Measurements from ENCODE around the gene FXR1. TPM values are rescaled to one million over a fixed set of nuclear protein-coding genes. Genes with fewer than 3 reads are reported as not detected.
"Not testable (repeated sequence)": the region's sequence is repeated elsewhere in the genome, so short reads cannot be mapped to it uniquely, and the experiment has no call there.

The FXR1 gene
- polyA plus RNA-seq, 12 donors, result 323 to 1,034 (median 591) TPM

DNA sequence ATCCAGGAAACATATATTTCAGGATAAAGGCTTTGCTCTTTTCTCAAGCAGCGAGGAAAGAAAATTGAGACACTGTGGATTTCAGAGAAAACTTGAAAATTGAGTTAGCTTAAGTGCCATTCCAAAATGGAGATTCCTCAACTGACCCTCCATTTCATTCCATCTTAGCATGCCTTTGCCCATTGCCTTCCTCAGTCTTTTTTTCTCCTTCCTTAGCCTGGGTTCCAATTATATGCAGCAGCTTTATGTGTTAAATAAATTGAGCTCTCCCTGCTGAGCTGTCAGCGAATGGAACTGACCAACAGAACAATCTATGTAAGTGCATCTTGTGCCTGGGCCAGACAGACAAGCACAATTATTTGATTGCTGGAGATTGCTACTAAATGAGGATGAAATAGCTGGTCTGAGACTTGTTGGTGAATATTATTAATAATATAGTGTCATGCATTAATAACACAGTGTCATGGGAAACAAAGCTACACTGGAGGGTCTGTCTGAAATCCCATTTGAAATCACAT is 84.0 kb downstream of the FXR1 start:
- no peak for DNase-seq

DNA sequence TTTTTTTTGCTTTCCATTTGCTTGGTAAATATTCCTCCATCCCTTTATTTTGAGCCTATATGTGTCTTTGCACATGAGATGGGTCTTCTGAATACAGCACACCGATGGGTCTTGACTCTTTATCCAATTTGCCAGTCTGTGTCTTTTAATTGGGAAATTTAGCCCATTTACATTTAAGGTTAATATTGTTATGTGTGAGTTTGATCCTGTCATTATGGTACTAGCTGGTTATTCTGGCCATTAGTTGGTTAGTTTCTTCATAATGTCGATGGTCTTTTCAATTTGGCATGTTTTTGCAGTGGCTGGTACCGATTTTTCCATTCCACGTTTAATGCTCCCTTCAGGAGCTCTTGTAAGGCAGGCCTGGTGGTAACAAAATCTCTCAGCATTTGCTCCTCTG is 89.9 kb downstream of the FXR1 start:
- DNase-seq, result not testable (repeated sequence)

DNA sequence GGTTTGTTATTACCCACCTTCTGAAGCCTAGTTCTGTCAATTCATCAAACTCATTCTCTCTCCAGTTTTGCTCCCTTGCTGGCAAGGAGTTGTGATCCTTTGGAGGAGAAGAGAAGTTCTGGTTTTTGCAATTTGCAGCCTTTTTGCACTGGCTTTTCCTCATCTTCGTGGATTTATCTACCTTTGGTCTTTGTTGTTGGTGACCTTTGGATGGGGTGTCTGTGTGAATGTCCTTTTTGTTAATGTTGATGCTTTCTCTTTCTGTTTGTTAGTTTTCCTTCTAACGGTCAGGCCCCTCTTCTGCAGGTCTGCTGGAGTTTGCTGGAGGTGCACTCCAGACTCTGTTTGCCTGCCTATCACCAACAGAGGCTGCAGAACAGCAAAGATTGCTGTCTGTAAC is 91.0 kb downstream of the FXR1 start:
- not testable (repeated sequence) for DNase-seq

DNA sequence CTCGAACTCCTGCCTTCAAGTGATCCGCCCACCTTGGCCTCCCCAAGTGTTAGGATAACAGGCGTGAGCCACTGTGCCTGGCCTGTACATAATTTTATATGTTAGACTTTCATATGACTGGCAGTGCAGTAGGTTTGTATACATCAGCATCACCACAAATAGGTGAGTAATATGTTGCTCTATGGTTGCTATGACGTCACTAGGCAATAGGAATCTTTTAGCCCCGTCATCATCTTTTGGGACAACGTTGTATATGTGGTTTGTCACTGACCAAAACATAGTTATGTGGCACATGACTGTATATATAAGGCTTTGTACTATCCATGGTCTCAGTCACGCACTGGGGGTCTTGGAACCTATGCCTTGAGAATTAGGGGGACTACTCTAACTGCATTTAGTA is 94.1 kb downstream of the FXR1 start:
- no peak for DNase-seq

DNA sequence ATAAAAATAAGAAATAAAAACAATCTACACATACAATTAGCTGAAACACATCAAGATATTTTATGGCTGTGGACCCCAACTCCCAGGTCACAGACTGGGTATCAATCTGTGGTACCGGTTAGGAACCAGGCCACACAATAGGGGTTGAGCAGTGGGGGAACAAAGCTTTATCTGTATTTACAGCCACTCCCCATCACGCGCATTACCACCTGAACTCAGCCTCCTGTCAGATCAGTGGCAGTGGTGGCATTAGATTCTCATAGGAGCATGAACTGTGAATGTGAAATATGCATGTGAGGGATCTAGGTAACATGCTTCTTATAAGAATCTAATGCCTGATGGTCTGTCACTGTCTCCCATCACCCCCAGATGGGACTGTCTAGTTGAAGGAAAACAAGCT is 94.8 kb downstream of the FXR1 start:
- no peak for DNase-seq

DNA sequence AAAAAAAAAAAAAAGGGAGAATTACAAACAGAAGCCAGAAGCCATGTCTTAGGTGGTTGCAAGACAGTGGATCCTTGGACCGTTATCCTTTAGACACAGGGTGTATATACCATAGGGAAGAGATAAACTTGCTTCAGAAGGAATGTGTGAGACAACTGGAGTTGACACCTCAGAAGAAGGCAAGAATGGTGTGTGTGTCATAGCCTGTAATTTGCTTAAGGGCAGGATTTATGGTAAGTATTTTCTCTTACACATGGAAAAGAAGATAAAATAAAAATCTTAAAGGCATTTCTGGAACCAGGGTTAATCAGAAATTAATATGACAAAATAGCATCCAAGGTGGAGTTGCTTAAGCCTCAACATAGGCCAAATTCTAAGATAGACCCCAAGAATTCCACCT is 96.3 kb downstream of the FXR1 start:
- no peak for DNase-seq

DNA sequence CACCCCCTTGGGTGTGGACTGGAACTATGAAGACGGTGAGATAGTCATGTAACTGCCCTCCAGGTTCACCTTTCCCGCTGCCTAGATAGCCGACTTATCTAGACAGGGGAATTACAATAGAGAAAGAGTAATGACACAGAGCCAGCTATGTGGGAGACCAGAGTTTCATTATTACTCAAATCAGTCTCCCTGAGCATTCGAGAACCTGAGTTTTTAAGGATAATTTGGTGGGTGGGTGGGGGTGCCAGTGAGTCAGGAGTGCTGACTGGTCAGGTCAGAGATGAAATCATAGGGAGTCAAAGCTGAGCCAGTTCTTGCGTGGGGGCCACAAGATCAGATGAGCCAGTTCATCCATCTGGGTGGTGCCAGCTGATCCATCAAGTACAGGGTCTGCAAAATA is 96.8 kb downstream of the FXR1 start:
- DNase-seq, result no peak

DNA sequence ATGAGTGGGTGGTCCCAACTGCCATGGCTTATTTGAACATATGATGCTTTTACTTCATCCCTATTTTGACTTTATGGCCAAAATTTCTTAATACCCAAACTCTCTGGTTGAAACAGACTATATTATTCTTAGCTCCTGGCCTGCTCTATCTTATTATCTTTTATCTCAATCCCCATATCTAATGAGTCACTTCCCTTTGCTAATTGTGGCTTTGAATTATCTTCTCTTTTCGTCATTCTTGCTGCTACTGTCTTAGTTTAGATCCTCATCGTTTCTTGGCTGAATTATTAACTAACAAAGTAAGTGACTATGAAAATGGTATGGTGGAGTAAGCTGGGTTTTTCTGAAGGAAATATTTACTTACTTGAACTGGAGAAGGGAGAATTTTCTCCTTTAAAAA is 105.2 kb downstream of the FXR1 start:
- no peak for DNase-seq

DNA sequence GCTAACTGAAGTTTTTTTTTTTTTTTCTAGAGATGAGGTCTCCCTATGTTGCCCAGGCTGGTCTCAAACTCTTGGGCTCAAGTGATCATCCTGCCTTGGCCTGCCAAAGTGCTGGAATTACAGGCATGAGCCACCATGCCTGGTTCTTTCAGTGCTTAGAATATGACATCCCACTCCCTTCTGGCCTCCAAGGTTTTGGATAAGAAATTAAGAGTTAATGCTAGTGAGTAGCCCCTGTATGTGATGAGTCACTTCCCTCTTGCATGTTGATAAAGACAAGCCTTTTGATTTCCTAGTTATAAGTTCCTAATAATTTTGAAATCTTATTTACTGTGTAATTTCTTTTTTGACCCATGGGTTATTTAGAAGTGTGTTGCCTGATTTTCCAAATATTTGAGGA is 112.7 kb downstream of the FXR1 start:
- no peak for DNase-seq

DNA sequence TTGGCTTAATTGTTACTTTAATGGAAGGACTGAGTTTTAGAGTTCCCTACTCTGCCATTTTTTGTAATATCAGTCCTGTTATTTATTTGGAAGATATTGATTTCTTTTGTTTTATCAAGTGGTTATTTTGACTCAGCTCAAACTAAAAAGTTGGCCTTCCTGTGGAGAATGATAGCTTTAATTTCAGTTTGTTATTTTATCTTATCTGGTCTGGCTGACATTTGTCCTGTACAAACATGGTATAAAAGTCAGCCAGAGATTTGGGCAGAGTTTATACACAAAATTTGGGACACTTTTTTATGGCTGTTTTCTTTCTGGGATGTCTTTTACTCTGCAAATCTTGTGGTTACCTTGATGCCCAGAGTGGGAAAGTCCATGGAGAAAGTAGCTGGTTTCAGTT is 118.5 kb downstream of the FXR1 start:
- no peak for DNase-seq

Other genes starting within 250 kb of the FXR1 start
- 1 to 10 TPM in 9 of 12 donors, under 1 TPM in 1, not detected in 2; 0.64 to 4.2 (median 2.8) TPM for gene CCDC39, start 233.2 kb upstream of the FXR1 start, polyA plus RNA-seq (ENCODE audit: insufficient read length in 12 of 12)
- gene DNAJC19, start 77.1 kb downstream of the FXR1 start, polyA plus RNA-seq (ENCODE audit: insufficient read length in 12 of 12), result 10 to 100 TPM in 11 of 12 donors, not detected in 1; 25.7 to 44.0 (median 38.8) TPM